Measurements from ENCODE around the gene SNCAIP.

Gene SNCAIP

DNA sequence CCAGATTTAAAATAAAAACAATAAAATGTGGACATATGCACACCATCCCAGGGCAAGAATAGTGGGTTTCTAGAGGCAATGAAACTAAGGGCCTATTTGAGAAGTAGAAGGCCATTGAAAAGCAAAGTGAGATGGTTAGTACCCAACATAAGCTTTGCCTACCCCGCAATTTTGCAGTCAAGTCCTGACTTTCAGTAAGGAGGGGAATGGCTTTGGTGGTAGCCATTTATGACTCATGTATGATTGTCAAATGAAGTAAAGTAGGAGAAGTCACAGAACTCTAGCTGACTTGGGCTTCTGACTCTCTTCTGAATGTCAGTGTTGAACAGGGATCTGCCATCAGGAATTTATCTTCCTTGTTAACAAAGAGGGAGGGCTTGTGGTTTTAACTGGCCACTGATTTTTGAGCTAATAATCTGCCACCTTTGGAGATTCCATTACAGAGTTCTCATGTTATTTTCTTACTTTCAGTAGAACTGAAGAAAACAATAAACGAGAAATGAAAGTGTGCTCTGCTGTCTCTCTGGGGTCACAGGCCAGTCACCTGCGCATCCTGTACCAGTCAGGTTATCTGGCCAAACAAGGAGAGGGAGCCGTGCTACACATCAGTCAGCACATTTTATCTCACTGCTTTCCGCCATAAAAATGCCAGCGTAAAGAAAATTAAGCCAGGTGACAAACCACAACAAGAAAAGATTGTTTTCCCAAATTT is 14.3 kb upstream of the SNCAIP start:
- no peak overlapping the region for H2AFZ ChIP-seq (ENCODE audit: insufficient read depth, low read length, poor library complexity)
- no peak overlapping the region for H3K23ac ChIP-seq (ENCODE audit: low read length)
- no peak overlapping the region for H3K14ac ChIP-seq (ENCODE audit: low read length)
- H3K9ac ChIP-seq (ENCODE audit: low read length) = no peak overlapping the region
- H2BK12ac ChIP-seq (ENCODE audit: low read length) = no peak overlapping the region
- no peak overlapping the region for H3K27ac ChIP-seq (ENCODE audit: low read depth, low read length)
- H2BK5ac ChIP-seq (ENCODE audit: low read depth, low read length, poor library complexity) = no peak overlapping the region
- no peaks in the 10 kb centered on the region for H3K36me3 ChIP-seq (ENCODE audit: control insufficient read depth in 1 of 2, insufficient read depth in 2 of 2, low read length in 2 of 2)
- H4K8ac ChIP-seq (ENCODE audit: low read depth, low read length) = no peak overlapping the region
- H3K9me3 ChIP-seq (ENCODE audit: insufficient read depth, low read depth, low read length) = no peaks in the 10 kb centered on the region
- no peak overlapping the region for H4K91ac ChIP-seq (ENCODE audit: low read depth, low read length)
- H2BK120ac ChIP-seq (ENCODE audit: insufficient read depth, low read length, poor library complexity) = no peak overlapping the region
- H4K12ac ChIP-seq (ENCODE audit: low read depth, low read length) = no peak overlapping the region
- H3K4me3 ChIP-seq (ENCODE audit: low read depth, low read length) = no peak overlapping the region
- no peaks in the 10 kb centered on the region for H3K27me3 ChIP-seq (ENCODE audit: insufficient read depth, low read length)
- H3K4me2 ChIP-seq (ENCODE audit: low read length) = no peak overlapping the region
- H2AK5ac ChIP-seq (ENCODE audit: low read length) = no peak overlapping the region
- no peak overlapping the region for H3K18ac ChIP-seq (ENCODE audit: low read length)
- DNase-seq = no peak
- H3K4me1 ChIP-seq (ENCODE audit: control insufficient read depth in 1 of 2, insufficient read depth in 2 of 2, low read length in 2 of 2) = peaks cover 0 to 1% of the 10 kb centered on the region in 2 experiments
- WGBS (ENCODE audit: extremely low coverage, insufficient coverage, insufficient read length) = no CpG with 5 or more reads among the region's 6 CpGs
- no peaks in the 10 kb centered on the region for H3K79me1 ChIP-seq (ENCODE audit: low read length)
- H3K4ac ChIP-seq (ENCODE audit: low read depth, low read length) = no peak overlapping the region
- no peaks in the 10 kb centered on the region for H3K79me2 ChIP-seq (ENCODE audit: control insufficient read depth, insufficient read depth, low read length, poor library complexity)

DNA sequence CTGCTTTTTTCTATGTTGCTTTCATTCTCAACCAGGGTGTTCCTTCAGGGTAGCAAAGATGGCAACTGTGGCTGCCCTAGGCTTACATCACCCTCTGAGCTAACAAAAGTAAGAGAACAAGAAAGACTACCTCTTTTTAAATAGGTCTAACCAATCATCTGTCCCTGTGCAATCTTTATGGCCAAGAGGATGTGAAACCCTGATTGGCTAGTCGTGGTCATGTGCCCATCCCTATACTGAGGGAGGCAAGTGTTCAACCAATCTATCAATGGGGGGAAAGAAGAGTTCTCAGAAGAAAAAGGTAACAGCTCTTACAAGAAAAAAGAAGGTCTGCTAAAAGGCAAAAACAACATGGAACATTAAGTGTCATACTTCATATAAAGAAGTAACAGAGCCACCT is 11.7 kb upstream of the SNCAIP start:
- Histone ChIP-seq H4K12ac (ENCODE audit: low read depth, low read length) (no peak overlapping the region), H4K8ac (ENCODE audit: low read depth, low read length) (no peak overlapping the region), H3K23ac (ENCODE audit: low read length) (no peak overlapping the region), H2AK5ac (ENCODE audit: low read length) (no peak overlapping the region), H2BK5ac (ENCODE audit: low read depth, low read length, poor library complexity) (no peak overlapping the region), H3K9ac (ENCODE audit: low read length) (no peak overlapping the region), H3K4me2 (ENCODE audit: low read length) (no peak overlapping the region), H3K79me2 (ENCODE audit: control insufficient read depth, insufficient read depth, low read length, poor library complexity) (no peaks in the 10 kb centered on the region), H3K9me3 (ENCODE audit: insufficient read depth, low read depth, low read length) (no peaks in the 10 kb centered on the region), H3K36me3 (ENCODE audit: control insufficient read depth in 1 of 2, insufficient read depth in 2 of 2, low read length in 2 of 2) (no peaks in the 10 kb centered on the region), H2BK12ac (ENCODE audit: low read length) (no peak overlapping the region), H3K4me3 (ENCODE audit: low read depth, low read length) (no peak overlapping the region), H3K4me1 (ENCODE audit: control insufficient read depth in 1 of 2, insufficient read depth in 2 of 2, low read length in 2 of 2) (peaks cover 0 to 2% of the 10 kb centered on the region in 2 experiments), H2BK120ac (ENCODE audit: insufficient read depth, low read length, poor library complexity) (no peak overlapping the region), H3K27ac (ENCODE audit: low read depth, low read length) (no peak overlapping the region), H3K27me3 (ENCODE audit: insufficient read depth, low read length) (no peaks in the 10 kb centered on the region), H3K18ac (ENCODE audit: low read length) (no peak overlapping the region), H3K14ac (ENCODE audit: low read length) (no peak overlapping the region), H2AFZ (ENCODE audit: insufficient read depth, low read length, poor library complexity) (no peak overlapping the region), H4K91ac (ENCODE audit: low read depth, low read length) (no peak overlapping the region), H3K79me1 (ENCODE audit: low read length) (no peaks in the 10 kb centered on the region), H3K4ac (ENCODE audit: low read depth, low read length) (no peak overlapping the region)
- no CpG with 5 or more reads among the region's 1 CpG for WGBS (ENCODE audit: extremely low coverage, insufficient coverage, insufficient read length)
- DNase-seq = no peak

- Histone ChIP-seq H2AFZ (ENCODE audit: insufficient read depth, low read length, poor library complexity) (no peak overlapping the region), H2AK5ac (ENCODE audit: low read length) (no peak overlapping the region), H3K79me2 (ENCODE audit: control insufficient read depth, insufficient read depth, low read length, poor library complexity) (no peaks in the 10 kb centered on the region), H3K36me3 (ENCODE audit: control insufficient read depth in 1 of 2, insufficient read depth in 2 of 2, low read length in 2 of 2) (no peaks in the 10 kb centered on the region), H4K12ac (ENCODE audit: low read depth, low read length) (no peak overlapping the region), H4K8ac (ENCODE audit: low read depth, low read length) (no peak overlapping the region), H2BK120ac (ENCODE audit: insufficient read depth, low read length, poor library complexity) (no peak overlapping the region), H2BK12ac (ENCODE audit: low read length) (no peak overlapping the region), H3K23ac (ENCODE audit: low read length) (no peak overlapping the region), H3K4me1 (ENCODE audit: control insufficient read depth in 1 of 2, insufficient read depth in 2 of 2, low read length in 2 of 2) (peaks cover 0 to 2% of the 10 kb centered on the region in 2 experiments), H3K18ac (ENCODE audit: low read length) (no peak overlapping the region), H3K14ac (ENCODE audit: low read length) (no peak overlapping the region), H3K9me3 (ENCODE audit: insufficient read depth, low read depth, low read length) (no peaks in the 10 kb centered on the region), H3K79me1 (ENCODE audit: low read length) (no peaks in the 10 kb centered on the region), H3K9ac (ENCODE audit: low read length) (no peak overlapping the region), H3K27ac (ENCODE audit: low read depth, low read length) (no peak overlapping the region), H4K91ac (ENCODE audit: low read depth, low read length) (no peak overlapping the region), H2BK5ac (ENCODE audit: low read depth, low read length, poor library complexity) (no peak overlapping the region), H3K4me3 (ENCODE audit: low read depth, low read length) (no peak overlapping the region), H3K4me2 (ENCODE audit: low read length) (no peak overlapping the region), H3K27me3 (ENCODE audit: insufficient read depth, low read length) (no peaks in the 10 kb centered on the region), H3K4ac (ENCODE audit: low read depth, low read length) (no peak overlapping the region)
- no CpG with 5 or more reads among the region's 2 CpGs for WGBS (ENCODE audit: extremely low coverage, insufficient coverage, insufficient read length)
- DNase-seq = no peak
These were observed 11.0 kb upstream of the SNCAIP start for GRCh38 chr5:122301016-122301415.

GRCh38 chr5:122304471-122305215 is 7.4 kb upstream of the SNCAIP start:
- DNase-seq = no peak
- Histone ChIP-seq H3K23ac (ENCODE audit: low read length) (no peak overlapping the region), H4K8ac (ENCODE audit: low read depth, low read length) (no peak overlapping the region), H4K12ac (ENCODE audit: low read depth, low read length) (no peak overlapping the region), H3K36me3 (ENCODE audit: control insufficient read depth in 1 of 2, insufficient read depth in 2 of 2, low read length in 2 of 2) (no peaks in the 10 kb centered on the region), H3K14ac (ENCODE audit: low read length) (no peak overlapping the region), H3K4ac (ENCODE audit: low read depth, low read length) (no peak overlapping the region), H3K9me3 (ENCODE audit: insufficient read depth, low read depth, low read length) (no peaks in the 10 kb centered on the region), H2BK120ac (ENCODE audit: insufficient read depth, low read length, poor library complexity) (no peak overlapping the region), H4K91ac (ENCODE audit: low read depth, low read length) (no peak overlapping the region), H2AK5ac (ENCODE audit: low read length) (no peak overlapping the region), H3K4me1 (ENCODE audit: control insufficient read depth in 1 of 2, insufficient read depth in 2 of 2, low read length in 2 of 2) (peaks cover 0 to 4% of the 10 kb centered on the region in 2 experiments), H3K9ac (ENCODE audit: low read length) (no peak overlapping the region), H3K18ac (ENCODE audit: low read length) (no peak overlapping the region), H3K4me2 (ENCODE audit: low read length) (no peak overlapping the region), H3K27me3 (ENCODE audit: insufficient read depth, low read length) (no peaks in the 10 kb centered on the region), H2AFZ (ENCODE audit: insufficient read depth, low read length, poor library complexity) (no peak overlapping the region), H2BK12ac (ENCODE audit: low read length) (no peak overlapping the region), H2BK5ac (ENCODE audit: low read depth, low read length, poor library complexity) (no peak overlapping the region), H3K27ac (ENCODE audit: low read depth, low read length) (no peak overlapping the region), H3K79me1 (ENCODE audit: low read length) (no peaks in the 10 kb centered on the region), H3K79me2 (ENCODE audit: control insufficient read depth, insufficient read depth, low read length, poor library complexity) (no peaks in the 10 kb centered on the region), H3K4me3 (ENCODE audit: low read depth, low read length) (no peak overlapping the region)
- no CpG with 5 or more reads among the region's 2 CpGs for WGBS (ENCODE audit: extremely low coverage, insufficient coverage, insufficient read length)
